K562 (cell line): ENCODE measurements around the gene PDGFRA. TPM values are rescaled to one million over a fixed set of nuclear protein-coding genes. Genes with fewer than 3 reads are reported as not detected.

Experiments used
- ATAC-seq: fragments of 200-7000 bp; cut with Tn5 transposase; 3 replicates; pipeline ENCODE4 v1.9.1; 2020; ENCODE audit warnings: moderate library complexity
- BruUV-seq: library from RNA; stranded (reverse); fragments of 400-500 nt; replicated peaks from 2 replicates; lab custom pipeline; 2021; lab: Mats Ljungman, UMichigan
- CTCF ChIA-PET: fragments of 300-600 bp; formaldehyde crosslinking; extraction: SDS; loops from one replicate; lab custom pipeline; 2021; ENCODE audit warnings: low intra/inter-chr PET ratio; lab: Yijun Ruan, JAX
- POLR2A ChIA-PET: fragments of 300-600, 350-650 bp; sonication (Branson Sonifier 250); formaldehyde crosslinking; extraction: SDS; loops from one replicate; lab custom pipeline; 2021; ENCODE audit warnings: antibody characterized with exemption, inconsistent platforms; lab: Yijun Ruan, JAX
- DNase-seq, 4 experiments: peaks; one replicate each; pipeline versions ENCODE4 v3.0.0 to v3.0.0-alpha.2; 2011 to 2018; ENCODE audit warnings: low spot score in 3 of 4, mixed read lengths in 3 of 4; ENCODE audit errors: extremely low read depth in 1 of 4
- FAIRE-seq: peaks from 2 replicates; lab custom pipeline; 2011; peaks lifted over from hg19 to GRCh38; lab: Jason Lieb, UNC
- H2AFZ ChIP-seq: 2 replicates; pipeline ENCODE4 v1.6.0; 2011; ENCODE audit warnings: low read depth, low read length, control low read depth, inconsistent platforms
- H3K27ac ChIP-seq: fragments of 200-600 bp; 3 replicates; pipeline ENCODE4 v1.8.0; 2011; ENCODE audit warnings: low read depth, mild to moderate bottlenecking, control low read depth, inconsistent platforms, low read length, moderate library complexity, mixed read lengths; ENCODE audit errors: extremely low read depth
- H3K27me3 ChIP-seq, 2 experiments: fragments of 300-600 bp in 1 of 2; 2 replicates in 1 of 2; 3 replicates in 1 of 2; pipeline versions ENCODE4 v1.6.0 to v1.8.0; 2011; ENCODE audit warnings: inconsistent platforms in 2 of 2, low read length in 2 of 2, mild to moderate bottlenecking in 1 of 2, mixed read lengths in 1 of 2, moderate library complexity in 1 of 2; ENCODE audit not compliant: control insufficient read depth in 2 of 2, insufficient read depth in 2 of 2
- H3K36me3 ChIP-seq: fragments of 300-600 bp; 3 replicates; pipeline ENCODE4 v1.8.0; 2011; ENCODE audit warnings: mild to moderate bottlenecking, low read length, inconsistent platforms; ENCODE audit not compliant: control insufficient read depth, insufficient read depth
- H3K4me1 ChIP-seq, 2 experiments: fragments of 200-600 bp in 1 of 2; replicated peaks in 1 of 2; 2 replicates in 1 of 2; 3 replicates in 1 of 2; pipeline versions ENCODE4 v1.5.1 to v1.8.0; 2011; ENCODE audit warnings: inconsistent platforms in 2 of 2, low read length in 2 of 2, mild to moderate bottlenecking in 1 of 2, mixed read lengths in 1 of 2, moderate library complexity in 1 of 2; ENCODE audit not compliant: control insufficient read depth in 2 of 2, insufficient read depth in 2 of 2
- H3K4me2 ChIP-seq: 2 replicates; pipeline ENCODE4 v1.6.1; 2011; ENCODE audit warnings: low read length, control low read depth, inconsistent platforms, mixed read lengths; ENCODE audit not compliant: insufficient read depth
- H3K4me3 ChIP-seq: fragments of 200-600 bp; sonication (generic), shearing (Covaris generic); 2 replicates; pipeline ENCODE4 v1.5.1; 2016; ENCODE audit warnings: control low read depth, inconsistent platforms
- H3K79me2 ChIP-seq: fragments of 200-600 bp; 3 replicates; pipeline ENCODE4 v1.8.0; 2011; ENCODE audit warnings: low read length, inconsistent platforms; ENCODE audit not compliant: control insufficient read depth, insufficient read depth
- H3K9ac ChIP-seq, 2 experiments: 2 replicates each; pipeline versions ENCODE4 v1.6.0 to v1.6.1; 2011; ENCODE audit warnings: low read depth in 2 of 2, low read length in 2 of 2, control low read depth in 1 of 2, inconsistent platforms in 1 of 2, mild to moderate bottlenecking in 1 of 2, mixed read lengths in 1 of 2; ENCODE audit not compliant: insufficient read depth in 1 of 2
- H3K9me1 ChIP-seq: one replicate; pipeline ENCODE4 v1.6.0; 2011; ENCODE audit warnings: inconsistent platforms, mild to moderate bottlenecking, low read length, moderate library complexity; ENCODE audit not compliant: control insufficient read depth, insufficient read depth
- H3K9me3 ChIP-seq: replicated peaks from 2 replicates; pipeline ENCODE4 v1.5.1; 2011; ENCODE audit warnings: low read depth, low read length, inconsistent platforms; ENCODE audit not compliant: control insufficient read depth, insufficient read depth
- H4K20me1 ChIP-seq: replicated peaks from 2 replicates; pipeline ENCODE4 v1.6.1; 2011; ENCODE audit warnings: low read length, inconsistent platforms, mixed read lengths; ENCODE audit not compliant: control insufficient read depth, insufficient read depth
- ATF1 ChIP-seq, 2 experiments: fragments of 450-650 bp in 1 of 2; IDR thresholded peaks; 2 replicates each; pipeline ENCODE4 v1.6.1; 2016; ENCODE audit warnings: missing compliant biosample characterization in 1 of 2, missing genetic modification characterization in 1 of 2
- KAT7 ChIP-seq: sonication (generic); formaldehyde crosslinking; IDR thresholded peaks from 2 replicates; pipeline ENCODE4 v1.8.0; 2022; ENCODE audit warnings: missing genetic modification reagents, mild to moderate bottlenecking, borderline replicate concordance
- KLF16 ChIP-seq: IDR thresholded peaks from 2 replicates; pipeline ENCODE4 v1.6.1; 2016; ENCODE audit warnings: antibody characterized with exemption
- MCM2 ChIP-seq: fragments of 450-650 bp; IDR thresholded peaks from 2 replicates; pipeline ENCODE4 v1.6.1; 2017; ENCODE audit warnings: low read depth, mild to moderate bottlenecking
- NFIC ChIP-seq: fragments of 450-650 bp; IDR thresholded peaks from 2 replicates; pipeline ENCODE4 v1.6.1; 2017; ENCODE audit warnings: mild to moderate bottlenecking, inconsistent platforms
- RAD21 ChIP-seq, 2 experiments: fragments of 250-450 bp in 1 of 2; fragments of 450-650 bp in 1 of 2; sonication (Bioruptor Pico) in 1 of 2; formaldehyde crosslinking in 1 of 2; IDR thresholded peaks in 1 of 2; conservative IDR thresholded peaks in 1 of 2; 2 replicates each; pipeline versions ENCODE4 v1.4.0 to v1.8.0; 2020 to 2022; ENCODE audit warnings: mild to moderate bottlenecking in 2 of 2, moderate library complexity in 1 of 2
- SMC3 ChIP-seq: conservative IDR thresholded peaks from 2 replicates; pipeline ENCODE4 v1.6.1; 2011; ENCODE audit warnings: low read depth, low read length, improper control_type of control experiment; ENCODE audit not compliant: insufficient read depth
- SRF ChIP-seq, 2 experiments: fragments of 250-450, 450-650 bp in 1 of 2; sonication (Bioruptor Pico) in 1 of 2; sonication (generic) in 1 of 2; formaldehyde crosslinking; IDR thresholded peaks; 2 replicates each; pipeline versions ENCODE4 v1.5.0 to v1.5.1; 2020 to 2022; ENCODE audit warnings: mild to moderate bottlenecking in 1 of 2, missing genetic modification reagents in 1 of 2
- STAG1 ChIP-seq: sonication (generic); formaldehyde crosslinking; IDR thresholded peaks from 2 replicates; pipeline ENCODE4 v1.5.0; 2020; ENCODE audit warnings: missing genetic modification reagents, borderline replicate concordance
- ZNF77 ChIP-seq: fragments of 250-450 bp; sonication (Bioruptor Pico); IDR thresholded peaks from 2 replicates; pipeline ENCODE4 v1.5.0; 2020
- ZSCAN29 ChIP-seq: fragments of 450-650 bp; IDR thresholded peaks from 2 replicates; pipeline ENCODE4 v1.6.1; 2017
- WGBS: fragments of 100-300 bp; shearing (Covaris generic); methylation state at CpG from one replicate; pipeline ENCODE4 v1.1.6; 2016; ENCODE audit warnings: low coverage, mixed read lengths; ENCODE audit not compliant: insufficient coverage; ENCODE audit errors: missing lambda C conversion rate; 5-methylcytosine and 5-hydroxymethylcytosine counted together
- in situ Hi-C: fragments of 300-500 bp; cut with MboI; formaldehyde crosslinking; loops from 4 replicates; pipeline ENCODE4 v1.15.0; 2018; ENCODE audit warnings: inconsistent platforms, mixed read lengths
- intact Hi-C: fragments of 100-400 bp; cut with micrococcal nuclease; formaldehyde crosslinking; loops from 2 replicates; pipeline ENCODE4 v1.14.2; 2022
- polyA plus RNA-seq, 8 experiments: library from polyadenylated mRNA; depleted of rRNA in 4 of 8; stranded (reverse) in 5 of 8; unstranded in 3 of 8; fragments of >200 nt; fragmentation: Nextera tagmentation in 2 of 8; fragmentation: Illumina TruSeq in 1 of 8; extraction: Ambion mirVana in 2 of 8; extraction: Trizol in 1 of 8; gene quantifications; 2 replicates each; pipeline versions ENCODE4 v1.2.1 to v1.2.3, GENCODE V29; 2011 to 2014; ENCODE audit warnings: inconsistent platforms in 1 of 8, missing spikeins in 1 of 8
- total RNA-seq, 7 experiments: library from RNA; depleted of rRNA in 6 of 7; stranded (reverse); fragments of >200 nt in 6 of 7; fragmentation: Illumina TruSeq in 2 of 7; extraction: Trizol in 2 of 7; gene quantifications; 2 replicates each; pipeline versions ENCODE4 v1.2.1 to v1.2.3, GENCODE V29; 2011 to 2021; ENCODE audit warnings: low replicate concordance in 1 of 7
- TF ChIP-seq, protein P1 (sequence below): fragments of 450-650 bp; formaldehyde crosslinking; IDR thresholded peaks from 2 replicates; pipeline ENCODE4 v1.4.0; 2020; ENCODE audit warnings: mild to moderate bottlenecking, moderate library complexity
- TF ChIP-seq, protein P2 (sequence below), 3 experiments: IDR thresholded peaks in 2 of 3; conservative IDR thresholded peaks in 1 of 3; 2 replicates each; pipeline ENCODE4 v1.5.1; 2011 to 2012; ENCODE audit warnings: low read length in 3 of 3, mild to moderate bottlenecking in 3 of 3, control low read depth in 2 of 3, improper control_type of control experiment in 1 of 3, inconsistent platforms in 1 of 3, low read depth in 1 of 3, mixed read lengths in 1 of 3, moderate library complexity in 1 of 3; ENCODE audit not compliant: insufficient read depth in 2 of 3

Gene PDGFRA
- total and polyA plus RNA-seq, 9 of the 15 experiments (the other 6 are each of a cell fraction or from before 2014, with no cell fraction given): 0.40 TPM; not detected in 8

DNA sequence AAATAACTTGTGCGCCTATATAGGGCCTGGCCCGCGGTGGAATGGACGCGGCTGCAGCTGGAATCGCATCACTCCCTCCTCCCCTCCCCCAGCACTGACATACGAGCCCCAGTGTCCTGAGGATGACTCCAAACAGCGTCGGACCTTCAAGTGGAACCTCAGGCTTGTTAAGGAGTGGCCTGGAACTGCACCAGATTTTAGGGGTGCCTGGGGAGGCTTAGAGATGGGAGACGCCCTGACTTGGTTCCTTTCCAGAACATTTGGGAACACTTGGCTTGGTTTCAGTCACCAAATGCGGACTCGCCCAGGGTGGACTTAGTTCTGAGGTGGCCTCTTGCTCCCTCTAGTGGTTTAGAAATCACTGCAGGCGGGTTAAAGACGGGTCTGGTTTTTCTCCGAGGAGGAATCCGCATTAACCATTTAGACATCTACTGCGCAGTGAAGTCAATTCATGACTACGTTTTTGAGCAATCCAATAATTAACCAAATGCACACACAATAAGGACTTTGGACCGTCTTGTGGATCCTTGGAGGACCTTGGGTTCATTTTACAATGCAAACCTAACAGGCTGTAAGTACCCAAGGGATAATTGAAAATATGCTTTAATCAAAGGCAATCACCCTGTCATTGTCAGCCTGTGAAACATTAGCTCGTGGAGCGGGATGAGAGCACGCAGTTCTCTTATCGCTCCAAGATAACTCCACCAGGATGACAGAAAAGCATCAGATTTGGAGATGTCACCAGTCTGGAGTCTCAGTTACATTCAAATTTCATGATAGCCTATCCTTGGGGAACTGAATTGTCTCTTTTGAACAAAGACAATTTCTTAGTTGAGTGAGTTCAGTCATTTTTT is 11.2 kb upstream of the PDGFRA start:
- 0% methylated on average over 23 of the region's 23 CpGs for WGBS
- Histone ChIP-seq H3K4me1 (no peaks in the 10 kb centered on the region; a peak in 1 of 5 replicates), H3K27ac (no peak overlapping the region), H3K9me1 (no peaks in the 10 kb centered on the region), H3K4me2 (peak overlapping the region; percentile 60), H2AFZ (peak overlapping the region; percentile 87), H3K4me3 (no peak overlapping the region), H3K36me3 (no peaks in the 10 kb centered on the region), H4K20me1 (peaks cover 8% of the 10 kb centered on the region; the same call in 1 of the 2 replicates), H3K9me3 (no peaks in the 10 kb centered on the region), H3K9ac (no peak overlapping the region), H3K79me2 (no peaks in the 10 kb centered on the region), H3K27me3 (peaks cover 3 to 4% of the 10 kb centered on the region in 2 experiments; a peak in 3 of 5 replicates)
- BruUV-seq: no TSS peak
- in situ Hi-C loops: no loop called here
- intact Hi-C loops: loop anchor here (1.0 kb wide), 2 partner anchors 288 to 310 kb away; no protein-coding TSS in a partner anchor
- ATAC-seq: peak; percentile 98
- FAIRE-seq: peak; percentile 94
- POLR2A ChIA-PET: interaction anchor here (1.4 kb wide), 1 partner anchor 309 kb away, joined by 4 read pairs; no protein-coding TSS in a partner anchor
- CTCF ChIA-PET: interaction anchor here (0.6 to 1.7 kb wide), 5 partner anchors 285 to 1841 kb away, joined by 3 to 13 read pairs (median 5); no protein-coding TSS in a partner anchor
- DNase-seq: peak; percentile 73 to 80 (median 78)
- TF ChIP-seq ATF1 (CRISPR knock-in tag; IDR thresholded peaks at IDR 0.05) (no peak), ATF1 (tag; IDR thresholded peaks at IDR 0.05) (0 out of 2 replicates have a peak, but pooled peaks have one; percentile 15), KAT7 (CRISPR knock-in tag) (no peak), ZSCAN29 (peak; percentile 53; the same call in 1 of the 2 replicates), SRF (CRISPR knock-in tag; IDR thresholded peaks at IDR 0.05) (peak in 1 of 2 experiments; percentile 63; a peak in 1 of 4 replicates), STAG1 (CRISPR knock-in tag) (peak; percentile 61; the same call in 1 of the 2 replicates), NFIC (peak; percentile 72), KLF16 (peak; percentile 44; the same call in 1 of the 2 replicates), SMC3 (peak; percentile 79), ZNF77 (no peak), RAD21 (CRISPR knock-in tag; conservative IDR thresholded peaks at IDR 0.05 in 1 of 2, IDR thresholded peaks at IDR 0.05 in 1 of 2) (peak; percentile 84 to 87), MCM2 (no peak)
- TF ChIP-seq, protein P1, sequence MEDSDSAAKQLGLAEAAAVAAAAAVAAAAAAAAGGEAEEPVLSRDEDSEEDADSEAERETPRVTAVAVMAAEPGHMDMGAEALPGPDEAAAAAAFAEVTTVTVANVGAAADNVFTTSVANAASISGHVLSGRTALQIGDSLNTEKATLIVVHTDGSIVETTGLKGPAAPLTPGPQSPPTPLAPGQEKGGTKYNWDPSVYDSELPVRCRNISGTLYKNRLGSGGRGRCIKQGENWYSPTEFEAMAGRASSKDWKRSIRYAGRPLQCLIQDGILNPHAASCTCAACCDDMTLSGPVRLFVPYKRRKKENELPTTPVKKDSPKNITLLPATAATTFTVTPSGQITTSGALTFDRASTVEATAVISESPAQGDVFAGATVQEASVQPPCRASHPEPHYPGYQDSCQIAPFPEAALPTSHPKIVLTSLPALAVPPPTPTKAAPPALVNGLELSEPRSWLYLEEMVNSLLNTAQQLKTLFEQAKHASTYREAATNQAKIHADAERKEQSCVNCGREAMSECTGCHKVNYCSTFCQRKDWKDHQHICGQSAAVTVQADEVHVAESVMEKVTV (CRISPR knock-in tag): peak; percentile 72
- TF ChIP-seq, protein P2, sequence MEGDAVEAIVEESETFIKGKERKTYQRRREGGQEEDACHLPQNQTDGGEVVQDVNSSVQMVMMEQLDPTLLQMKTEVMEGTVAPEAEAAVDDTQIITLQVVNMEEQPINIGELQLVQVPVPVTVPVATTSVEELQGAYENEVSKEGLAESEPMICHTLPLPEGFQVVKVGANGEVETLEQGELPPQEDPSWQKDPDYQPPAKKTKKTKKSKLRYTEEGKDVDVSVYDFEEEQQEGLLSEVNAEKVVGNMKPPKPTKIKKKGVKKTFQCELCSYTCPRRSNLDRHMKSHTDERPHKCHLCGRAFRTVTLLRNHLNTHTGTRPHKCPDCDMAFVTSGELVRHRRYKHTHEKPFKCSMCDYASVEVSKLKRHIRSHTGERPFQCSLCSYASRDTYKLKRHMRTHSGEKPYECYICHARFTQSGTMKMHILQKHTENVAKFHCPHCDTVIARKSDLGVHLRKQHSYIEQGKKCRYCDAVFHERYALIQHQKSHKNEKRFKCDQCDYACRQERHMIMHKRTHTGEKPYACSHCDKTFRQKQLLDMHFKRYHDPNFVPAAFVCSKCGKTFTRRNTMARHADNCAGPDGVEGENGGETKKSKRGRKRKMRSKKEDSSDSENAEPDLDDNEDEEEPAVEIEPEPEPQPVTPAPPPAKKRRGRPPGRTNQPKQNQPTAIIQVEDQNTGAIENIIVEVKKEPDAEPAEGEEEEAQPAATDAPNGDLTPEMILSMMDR (IDR thresholded peaks at IDR 0.05 in 2 of 3, conservative IDR thresholded peaks at IDR 0.05 in 1 of 3; ENCODE audit: insufficient read depth in 2 of 3, low read depth in 1 of 3, low read length in 3 of 3): peak; percentile 79 to 89 (median 86)
